ENCODE data around the gene LEMD2. TPM values are rescaled to one million over a fixed set of nuclear protein-coding genes. Genes with fewer than 3 reads are reported as not detected.

The LEMD2 gene
- polyA plus RNA-seq, 6 donors from 2014 or later, result 15.4 to 51.3 (median 27.9) TPM

- peaks cover 6 to 13% (median 12%) of the 10 kb centered on the region in 3 donors for H3K4me1 Mint-ChIP-seq
- DNase-seq, result no peak
- H3K36me3 Mint-ChIP-seq, result peaks cover 4 to 10% of the 10 kb centered on the region in 2 donors
- peak overlapping the region in 2 of 6 donors; percentile 7 to 26 for H3K27ac Mint-ChIP-seq
- H3K9me3 Mint-ChIP-seq, result no peaks in the 10 kb centered on the region
- H3K4me3 Mint-ChIP-seq, result no peak overlapping the region
- peaks cover 0 to 5% (median 3%) of the 10 kb centered on the region in 3 donors for H3K27me3 Mint-ChIP-seq
- ATAC-seq (ENCODE audit: low read depth in 2 of 2), result no peak
Measured at GRCh38 chr6:33772902-33773472, 15.9 kb downstream of the LEMD2 start.

DNA sequence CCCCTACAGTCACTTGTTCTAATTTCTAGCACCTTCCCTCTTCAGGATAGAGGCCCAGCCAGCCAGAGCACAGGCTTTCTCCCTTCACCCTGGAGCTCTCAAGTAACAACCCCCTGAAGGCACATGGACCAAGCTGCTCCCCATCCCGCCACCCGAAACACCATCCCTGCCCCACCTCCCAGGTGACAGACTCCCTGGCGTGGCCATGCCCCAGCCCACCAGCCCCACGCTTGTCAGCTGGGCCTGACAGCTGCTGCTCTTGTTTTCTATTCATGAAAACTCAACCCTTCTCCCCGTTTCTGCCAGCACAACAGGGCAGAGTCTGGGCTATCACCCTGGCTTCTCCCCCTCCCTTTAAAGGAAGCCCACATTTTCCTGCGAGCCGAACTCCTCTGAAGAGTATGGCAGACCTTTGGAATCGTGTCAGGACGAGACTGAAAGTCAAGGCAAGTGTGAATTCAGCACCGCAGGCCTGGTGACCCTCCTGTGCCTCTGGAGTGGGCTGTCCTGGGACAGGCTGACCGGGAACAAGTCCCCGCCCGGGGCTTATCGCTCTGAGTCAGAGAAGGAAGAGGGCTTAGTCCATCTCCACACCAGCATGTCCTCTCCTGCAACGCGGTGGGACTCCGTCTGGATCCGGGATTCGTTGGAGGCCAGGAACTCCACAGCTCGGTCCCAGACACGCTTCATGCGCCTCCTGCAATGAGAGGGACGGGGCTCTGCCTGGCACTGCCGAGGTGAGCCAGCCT lies 16.7 kb downstream of the LEMD2 start:
- Mint-ChIP-seq H3K36me3 (peaks cover 0 to 10% of the 10 kb centered on the region in 2 donors), H3K4me1 (peaks cover 6 to 13% (median 12%) of the 10 kb centered on the region in 3 donors), H3K27me3 (peaks cover 0 to 9% (median 3%) of the 10 kb centered on the region in 3 donors), H3K27ac (peak overlapping the region in 4 of 6 donors; percentile 7 to 76 (median 18)), H3K4me3 (no peak overlapping the region), H3K9me3 (peaks cover 0 to under 1% (median 0%) of the 10 kb centered on the region in 7 donors)
- DNase-seq (no peak), ATAC-seq (ENCODE audit: low read depth in 2 of 2) (peak; percentile 4 to 5)

DNA sequence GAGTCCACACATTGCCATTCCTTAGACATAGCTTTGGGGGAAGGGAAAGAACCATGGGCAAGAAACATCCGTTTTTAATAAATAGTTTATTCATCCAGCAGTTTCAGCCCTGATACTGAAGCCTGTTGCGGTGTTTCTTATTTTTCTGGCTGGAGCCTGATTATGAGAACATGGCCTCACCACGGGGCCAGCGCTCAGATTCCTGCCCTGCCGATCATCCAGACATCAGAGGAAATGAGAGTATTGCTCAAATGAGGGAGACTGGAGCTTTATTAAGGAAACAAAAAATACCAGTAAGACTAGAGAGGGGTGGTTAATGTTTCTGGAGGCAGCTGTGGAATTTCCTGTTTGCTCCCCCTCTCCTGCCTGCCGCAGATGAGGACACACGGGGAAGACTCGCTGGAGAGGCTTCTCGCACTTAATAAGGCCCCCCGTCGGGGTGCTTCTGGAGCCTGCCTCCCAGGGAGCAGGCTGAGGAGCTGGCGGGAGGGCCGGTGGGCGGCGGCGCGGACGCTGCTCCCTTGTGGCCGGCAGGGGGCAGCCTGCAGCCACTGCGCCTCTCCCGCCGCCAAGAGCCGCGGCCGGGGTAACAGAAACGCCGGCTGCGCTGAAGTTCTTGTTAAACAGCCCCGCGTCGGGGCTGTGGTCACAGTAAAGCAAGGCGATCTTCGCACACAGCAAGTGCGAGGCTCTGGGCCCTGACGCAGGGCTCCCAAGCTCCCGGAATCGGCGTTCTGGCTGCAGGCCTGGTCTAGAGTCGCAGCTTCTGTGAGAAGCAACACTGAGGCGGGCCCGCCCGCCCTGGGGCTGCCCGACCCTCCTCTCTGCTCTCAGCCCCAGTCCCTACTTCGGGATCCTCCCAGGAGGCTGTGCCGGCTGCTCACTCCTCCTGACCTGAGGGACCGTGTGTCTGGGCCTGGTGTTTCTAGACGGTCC lies 17.5 kb downstream of the LEMD2 start:
- Mint-ChIP-seq H3K4me3 (peak overlapping the region in 1 of 8 donors; percentile 24), H3K27me3 (peaks cover 0 to 17% (median 6%) of the 10 kb centered on the region in 3 donors), H3K9me3 (peaks cover 0 to 8% (median 0%) of the 10 kb centered on the region in 7 donors), H3K27ac (peak overlapping the region in 2 of 6 donors; percentile 59 to 60), H3K36me3 (peaks cover 0 to 9% of the 10 kb centered on the region in 2 donors), H3K4me1 (peaks cover 6 to 13% (median 12%) of the 10 kb centered on the region in 3 donors)
- DNase-seq (peak; percentile 53), ATAC-seq (ENCODE audit: low read depth in 2 of 2) (peak; percentile 77 to 81)

DNA sequence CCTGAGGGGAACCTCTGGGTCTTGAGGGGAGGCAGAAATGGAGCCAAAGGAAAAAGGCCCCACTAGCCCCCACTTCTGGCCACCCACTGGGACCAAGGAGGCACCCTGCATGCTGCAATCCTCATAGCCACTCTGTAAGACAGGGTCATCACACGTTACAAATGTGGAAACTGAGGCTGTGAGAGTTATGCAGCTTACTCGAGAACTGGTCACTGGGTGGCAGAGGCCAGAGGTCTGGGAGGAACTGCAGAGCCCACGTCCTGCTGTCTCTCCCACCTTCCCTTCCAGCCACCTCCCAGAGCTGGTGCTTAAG lies 18.1 kb downstream of the LEMD2 start:
- Mint-ChIP-seq H3K27me3 (peaks cover 0 to 23% (median 8%) of the 10 kb centered on the region in 3 donors), H3K36me3 (peaks cover 0 to 5% of the 10 kb centered on the region in 2 donors), H3K4me1 (peaks cover 6 to 13% (median 12%) of the 10 kb centered on the region in 3 donors), H3K27ac (no peak overlapping the region), H3K4me3 (no peak overlapping the region), H3K9me3 (peaks cover 0 to 8% (median 0%) of the 10 kb centered on the region in 7 donors)
- ATAC-seq (ENCODE audit: low read depth in 2 of 2) (no peak), DNase-seq (no peak)

- Mint-ChIP-seq H3K27ac (no peak overlapping the region), H3K36me3 (peaks cover 0 to 5% of the 10 kb centered on the region in 2 donors), H3K27me3 (peaks cover 0 to 28% (median 8%) of the 10 kb centered on the region in 3 donors), H3K4me1 (peaks cover 6 to 13% (median 12%) of the 10 kb centered on the region in 3 donors), H3K9me3 (peaks cover 0 to 8% (median 0%) of the 10 kb centered on the region in 7 donors), H3K4me3 (no peak overlapping the region)
- no peak for DNase-seq
- ATAC-seq (ENCODE audit: low read depth in 2 of 2), result no peak
Measured at GRCh38 chr6:33770124-33770832, 18.7 kb downstream of the LEMD2 start.

DNA sequence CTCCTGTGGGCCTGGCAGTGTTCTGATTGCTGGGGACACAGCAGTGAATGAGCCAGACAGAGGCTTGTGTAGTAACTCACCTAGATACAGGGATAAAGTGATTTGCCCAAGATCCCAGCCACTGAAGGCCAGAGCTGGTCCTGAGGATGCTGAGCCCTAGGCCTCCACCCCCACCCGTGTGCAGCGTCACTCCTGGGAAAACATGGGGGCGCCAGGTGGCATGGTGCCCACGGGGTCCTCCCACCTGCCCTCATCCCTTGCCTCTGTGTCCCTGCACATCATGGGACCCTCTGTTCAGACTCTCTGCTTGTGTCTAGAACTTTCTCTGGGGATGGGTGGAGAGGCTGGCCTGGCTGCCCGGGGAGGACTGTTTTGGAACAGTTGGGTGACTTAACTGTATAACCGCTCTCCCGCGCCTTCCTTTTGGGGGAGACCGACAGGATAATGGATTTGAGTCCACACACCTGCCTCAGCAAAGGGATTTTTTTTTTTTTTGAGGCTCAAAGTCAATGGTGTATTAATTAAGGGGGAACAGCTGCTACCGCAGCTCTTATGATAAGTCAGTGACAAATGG lies 19.6 kb downstream of the LEMD2 start:
- H3K27me3 Mint-ChIP-seq, result peaks cover 0 to 35% (median 8%) of the 10 kb centered on the region in 3 donors
- H3K4me3 Mint-ChIP-seq, result no peak overlapping the region
- peaks cover 0 to 8% (median 0%) of the 10 kb centered on the region in 7 donors for H3K9me3 Mint-ChIP-seq
- H3K27ac Mint-ChIP-seq, result peak overlapping the region in 1 of 6 donors; percentile 15
- no peak for DNase-seq
- H3K4me1 Mint-ChIP-seq, result peaks cover 6 to 13% (median 12%) of the 10 kb centered on the region in 3 donors
- no peaks in the 10 kb centered on the region for H3K36me3 Mint-ChIP-seq
- ATAC-seq (ENCODE audit: low read depth in 2 of 2), result no peak

GRCh38 chr6:33768644-33769120 lies 20.2 kb downstream of the LEMD2 start:
- DNase-seq (peak; percentile 50), ATAC-seq (ENCODE audit: low read depth in 2 of 2) (peak; percentile 59 to 64)
- H3K9me3 Mint-ChIP-seq, result peaks cover 0 to 8% (median 0%) of the 10 kb centered on the region in 7 donors
- H3K27me3 Mint-ChIP-seq, result peaks cover 0 to 41% (median 8%) of the 10 kb centered on the region in 3 donors
- no peaks in the 10 kb centered on the region for H3K36me3 Mint-ChIP-seq
- peak overlapping the region in 2 of 6 donors; percentile 77 to 78 for H3K27ac Mint-ChIP-seq
- H3K4me1 Mint-ChIP-seq, result peaks cover 6 to 13% (median 12%) of the 10 kb centered on the region in 3 donors
- no peak overlapping the region for H3K4me3 Mint-ChIP-seq

DNA sequence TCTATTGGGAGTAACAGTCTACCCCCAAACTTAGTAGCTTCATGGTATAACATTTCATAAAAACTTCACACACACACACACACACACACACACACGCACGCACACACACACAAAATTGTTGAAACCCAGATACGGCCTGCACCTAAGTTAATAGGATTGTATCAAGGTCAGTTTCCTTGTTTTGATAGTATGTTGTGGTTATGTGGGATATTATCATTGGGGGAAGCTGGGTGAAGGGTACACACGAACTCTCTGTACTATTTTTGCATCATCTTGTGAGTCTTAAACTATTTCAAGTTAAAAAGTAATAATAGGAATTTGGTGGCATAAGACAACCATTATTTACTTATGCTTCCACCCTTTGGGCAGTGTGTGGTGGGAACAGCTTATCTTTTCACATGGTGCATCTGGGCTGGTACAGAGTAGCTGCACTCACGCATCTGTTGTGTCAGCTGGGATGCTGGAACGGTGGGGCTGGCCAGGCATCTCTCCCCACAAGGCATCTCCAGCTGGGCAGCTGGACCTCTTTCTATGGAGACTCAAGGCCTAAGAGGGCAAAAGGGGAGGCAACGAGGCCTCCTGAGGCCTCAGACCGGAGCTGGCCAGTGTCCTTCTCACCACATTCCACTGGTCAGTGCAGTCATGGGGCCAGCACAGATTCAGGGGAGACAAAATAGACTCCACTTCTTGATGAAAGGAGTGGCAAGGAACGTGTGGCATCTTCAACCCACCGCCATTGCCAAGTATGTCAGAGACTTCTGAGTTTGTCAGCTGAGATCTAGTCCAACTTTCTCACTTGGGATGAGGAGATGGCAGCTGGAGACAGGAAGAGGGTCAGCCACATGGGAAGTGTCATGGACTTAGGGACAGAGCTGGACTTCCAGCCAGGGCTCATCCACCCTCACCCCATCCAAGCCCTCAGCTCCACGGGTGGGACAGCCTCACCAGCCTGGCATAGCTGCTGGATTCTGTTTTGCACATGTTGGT lies 21.7 kb downstream of the LEMD2 start:
- Mint-ChIP-seq H3K4me3 (no peak overlapping the region), H3K27ac (no peak overlapping the region), H3K4me1 (peaks cover 9 to 13% (median 9%) of the 10 kb centered on the region in 3 donors), H3K36me3 (no peaks in the 10 kb centered on the region), H3K9me3 (peaks cover 0 to 8% (median 0%) of the 10 kb centered on the region in 7 donors), H3K27me3 (peaks cover 4 to 43% (median 8%) of the 10 kb centered on the region in 3 donors)
- DNase-seq, result no peak
- ATAC-seq (ENCODE audit: low read depth in 2 of 2), result no peak

GRCh38 chr6:33765368-33765767 lies 23.6 kb downstream of the LEMD2 start:
- peaks cover 0 to 8% (median 0%) of the 10 kb centered on the region in 7 donors for H3K9me3 Mint-ChIP-seq
- DNase-seq (no peak), ATAC-seq (ENCODE audit: low read depth in 2 of 2) (no peak)
- peaks cover 5 to 9% (median 7%) of the 10 kb centered on the region in 3 donors for H3K4me1 Mint-ChIP-seq
- no peaks in the 10 kb centered on the region for H3K36me3 Mint-ChIP-seq
- H3K4me3 Mint-ChIP-seq, result no peak overlapping the region
- H3K27me3 Mint-ChIP-seq, result peaks cover 8 to 43% (median 8%) of the 10 kb centered on the region in 3 donors
- H3K27ac Mint-ChIP-seq, result peak overlapping the region in 1 of 6 donors; percentile 35

GRCh38 chr6:33764036-33764435 lies 24.9 kb downstream of the LEMD2 start:
- ATAC-seq (ENCODE audit: low read depth in 2 of 2) (no peak), DNase-seq (no peak)
- Mint-ChIP-seq H3K27me3 (peaks cover 8 to 43% (median 8%) of the 10 kb centered on the region in 3 donors), H3K27ac (no peak overlapping the region), H3K4me3 (peak overlapping the region in 1 of 8 donors; percentile 63), H3K9me3 (peaks cover 0 to 8% (median 0%) of the 10 kb centered on the region in 7 donors), H3K4me1 (peaks cover 5 to 9% (median 8%) of the 10 kb centered on the region in 3 donors), H3K36me3 (no peaks in the 10 kb centered on the region)

- Mint-ChIP-seq H3K27ac (no peak overlapping the region), H3K4me1 (peaks cover 5 to 8% (median 7%) of the 10 kb centered on the region in 3 donors), H3K4me3 (no peak overlapping the region), H3K36me3 (no peaks in the 10 kb centered on the region), H3K9me3 (peaks cover 0 to 8% (median 0%) of the 10 kb centered on the region in 7 donors), H3K27me3 (peaks cover 8 to 41% (median 8%) of the 10 kb centered on the region in 3 donors)
- ATAC-seq (ENCODE audit: low read depth in 2 of 2), result no peak
- no peak for DNase-seq
Measured at GRCh38 chr6:33763483-33763882, 25.4 kb downstream of the LEMD2 start.
